Measurements from ENCODE around the gene GUCA1C.

GRCh38 chr3:108947855-108948254 lies 5.8 kb downstream of the GUCA1C start:
- TF ChIP-seq CTCF (IDR thresholded peaks at IDR 0.05) (no peak), POLR2A (IDR thresholded peaks at IDR 0.05) (no peak)

Measured in esophagus squamous epithelium (tissue), 4 donors.